Activated CD4-positive, alpha-beta memory T cell treated with anti-CD3 and anti-CD28 coated beads, Interleukin-2, amount 10 ng/mL, durations not matched to agents 7 days and 5 days (primary cell): ENCODE measurements around the gene PRAME. TPM values are rescaled to one million over a fixed set of nuclear protein-coding genes. Genes with fewer than 3 reads are reported as not detected.

Experiments used
- CTCF ChIA-PET: fragments of 350-600 bp; sonication (Branson Sonifier 250); formaldehyde crosslinking; loops from one replicate; lab custom pipeline; 2021; ENCODE audit warnings: antibody characterized with exemption, inconsistent platforms; lab: Charles Lee
- POLR2A ChIA-PET: fragments of 350-600 bp; sonication (Branson Sonifier 250); formaldehyde crosslinking; loops from one replicate; lab custom pipeline; 2021; ENCODE audit warnings: antibody characterized with exemption; lab: Charles Lee
- DNase-seq: peaks from one replicate; pipeline ENCODE4 v3.0.0-alpha.2; 2020
- H3K27ac Mint-ChIP-seq: one replicate; pipeline ENCODE4 v1.8.0; 2021; ENCODE audit warnings: mild to moderate bottlenecking, mixed read lengths
- H3K27me3 Mint-ChIP-seq: one replicate; pipeline ENCODE4 v1.8.0; 2021; ENCODE audit warnings: mixed read lengths
- H3K36me3 Mint-ChIP-seq: one replicate; pipeline ENCODE4 v1.8.0; 2021; ENCODE audit warnings: low read depth, mixed read lengths
- H3K4me1 Mint-ChIP-seq: one replicate; pipeline ENCODE4 v1.8.0; 2021; ENCODE audit warnings: mixed read lengths
- H3K4me3 Mint-ChIP-seq: one replicate; pipeline ENCODE4 v1.8.0; 2021; ENCODE audit warnings: mild to moderate bottlenecking, mixed read lengths
- H3K9me3 Mint-ChIP-seq: one replicate; pipeline ENCODE4 v1.8.0; 2021; ENCODE audit warnings: mixed read lengths
- total RNA-seq, 2 experiments: library from RNA; stranded (reverse); gene quantifications; one replicate each; pipeline ENCODE4 v1.2.3, GENCODE V29; 2021

PRAME gene
- total RNA-seq, 2 experiments from 2014 or later, result not detected

- ChIA-PET POLR2A (no interaction called here), CTCF (interaction anchor here (0.7 kb wide), 1 partner anchor 10 kb away, joined by 3 read pairs; no protein-coding TSS in a partner anchor)
- H3K4me1 Mint-ChIP-seq, result peaks cover 4% of the 10 kb centered on the region
- H3K27me3 Mint-ChIP-seq, result peaks cover 2% of the 10 kb centered on the region
- H3K9me3 Mint-ChIP-seq, result no peaks in the 10 kb centered on the region
- no peak overlapping the region for H3K4me3 Mint-ChIP-seq
- DNase-seq, result no peak
- no peaks in the 10 kb centered on the region for H3K36me3 Mint-ChIP-seq
- no peak overlapping the region for H3K27ac Mint-ChIP-seq
These were observed 4.3 kb downstream of the PRAME start for GRCh38 chr22:22554587-22555284.

GRCh38 chr22:22553735-22554586 is 5.1 kb downstream of the PRAME start:
- ChIA-PET POLR2A (no interaction called here), CTCF (interaction anchor here (0.7 kb wide), 1 partner anchor 9 kb away, joined by 3 read pairs; no protein-coding TSS in a partner anchor)
- Mint-ChIP-seq H3K27ac (no peak overlapping the region), H3K9me3 (no peaks in the 10 kb centered on the region), H3K36me3 (no peaks in the 10 kb centered on the region), H3K4me3 (no peak overlapping the region), H3K4me1 (peaks cover under 1% of the 10 kb centered on the region), H3K27me3 (peaks cover 3% of the 10 kb centered on the region)
- DNase-seq, result no peak

GRCh38 chr22:22553141-22553540 is 5.9 kb downstream of the PRAME start:
- Mint-ChIP-seq H3K27me3 (peaks cover 3% of the 10 kb centered on the region), H3K9me3 (no peaks in the 10 kb centered on the region), H3K4me1 (no peaks in the 10 kb centered on the region), H3K4me3 (no peak overlapping the region), H3K27ac (no peak overlapping the region), H3K36me3 (no peaks in the 10 kb centered on the region)
- no peak for DNase-seq
- ChIA-PET POLR2A (no interaction called here), CTCF (no interaction called here)

GRCh38 chr22:22552630-22553029 is 6.4 kb downstream of the PRAME start:
- no peak for DNase-seq
- ChIA-PET POLR2A (no interaction called here), CTCF (no interaction called here)
- Mint-ChIP-seq H3K27ac (no peak overlapping the region), H3K36me3 (no peaks in the 10 kb centered on the region), H3K9me3 (no peaks in the 10 kb centered on the region), H3K4me3 (no peak overlapping the region), H3K4me1 (no peaks in the 10 kb centered on the region), H3K27me3 (peaks cover 3% of the 10 kb centered on the region)

- CTCF ChIA-PET, result interaction anchor here (1.5 kb wide), 1 partner anchor 36 kb away, joined by 4 read pairs; no protein-coding TSS in a partner anchor
- H3K27ac Mint-ChIP-seq, result no peak overlapping the region
These were observed 8.2 kb downstream of the PRAME start for GRCh38 chr22:22550789-22551434.

GRCh38 chr22:22548910-22549309 is 10.2 kb downstream of the PRAME start:
- Mint-ChIP-seq H3K9me3 (no peaks in the 10 kb centered on the region), H3K4me1 (no peaks in the 10 kb centered on the region), H3K36me3 (no peaks in the 10 kb centered on the region), H3K27me3 (peaks cover 3% of the 10 kb centered on the region), H3K4me3 (no peak overlapping the region), H3K27ac (no peak overlapping the region)
- ChIA-PET CTCF (no interaction called here), POLR2A (no interaction called here)
- DNase-seq, result no peak

More at GRCh38 chr22:22550789-22551434, 8.2 kb downstream of the PRAME start:
- POLR2A ChIA-PET, result no interaction called here
- Mint-ChIP-seq H3K36me3 (no peaks in the 10 kb centered on the region), H3K4me1 (no peaks in the 10 kb centered on the region), H3K4me3 (no peak overlapping the region), H3K9me3 (no peaks in the 10 kb centered on the region), H3K27me3 (peaks cover 3% of the 10 kb centered on the region)
- no peak for DNase-seq

GRCh38 chr22:22548317-22548716 is 10.7 kb downstream of the PRAME start:
- DNase-seq, result no peak
- no peak overlapping the region for H3K27ac Mint-ChIP-seq
- H3K27me3 Mint-ChIP-seq, result peaks cover 3% of the 10 kb centered on the region
- H3K4me1 Mint-ChIP-seq, result no peaks in the 10 kb centered on the region
- POLR2A ChIA-PET, result no interaction called here
- H3K4me3 Mint-ChIP-seq, result no peak overlapping the region
- H3K9me3 Mint-ChIP-seq, result no peaks in the 10 kb centered on the region
- CTCF ChIA-PET, result no interaction called here
- H3K36me3 Mint-ChIP-seq, result no peaks in the 10 kb centered on the region

GRCh38 chr22:22547692-22548300 is 11.3 kb downstream of the PRAME start:
- Mint-ChIP-seq H3K4me1 (no peaks in the 10 kb centered on the region), H3K27me3 (peaks cover 3% of the 10 kb centered on the region), H3K36me3 (no peaks in the 10 kb centered on the region), H3K9me3 (no peaks in the 10 kb centered on the region), H3K27ac (no peak overlapping the region), H3K4me3 (no peak overlapping the region)
- CTCF ChIA-PET, result no interaction called here
- POLR2A ChIA-PET, result no interaction called here
- DNase-seq, result no peak

GRCh38 chr22:22547226-22547625 is 11.8 kb downstream of the PRAME start:
- Mint-ChIP-seq H3K27ac (no peak overlapping the region), H3K4me3 (no peak overlapping the region), H3K9me3 (no peaks in the 10 kb centered on the region), H3K27me3 (peaks cover 6% of the 10 kb centered on the region), H3K36me3 (no peaks in the 10 kb centered on the region), H3K4me1 (no peaks in the 10 kb centered on the region)
- CTCF ChIA-PET, result no interaction called here
- POLR2A ChIA-PET, result no interaction called here
- DNase-seq, result no peak

- H3K27ac Mint-ChIP-seq, result no peak overlapping the region
- ChIA-PET POLR2A (no interaction called here), CTCF (no interaction called here)
- no peaks in the 10 kb centered on the region for H3K9me3 Mint-ChIP-seq
- peaks cover 9% of the 10 kb centered on the region for H3K27me3 Mint-ChIP-seq
- H3K36me3 Mint-ChIP-seq, result no peaks in the 10 kb centered on the region
- H3K4me3 Mint-ChIP-seq, result no peak overlapping the region
- no peak for DNase-seq
- H3K4me1 Mint-ChIP-seq, result no peaks in the 10 kb centered on the region
These were observed 12.6 kb downstream of the PRAME start for GRCh38 chr22:22546490-22546889.

GRCh38 chr22:22545084-22545483 is 14.0 kb downstream of the PRAME start:
- ChIA-PET CTCF (interaction anchor here (0.7 to 1.3 kb wide), 4 partner anchors 9 to 201 kb away, joined by 3 to 4 read pairs (median 3); partner anchors contain the start of genes PRAME and ZNF280B), POLR2A (no interaction called here)
- no peak overlapping the region for H3K27ac Mint-ChIP-seq
- H3K27me3 Mint-ChIP-seq, result peaks cover 9% of the 10 kb centered on the region
- no peaks in the 10 kb centered on the region for H3K9me3 Mint-ChIP-seq
- DNase-seq, result no peak
- H3K4me3 Mint-ChIP-seq, result no peak overlapping the region
- H3K36me3 Mint-ChIP-seq, result no peaks in the 10 kb centered on the region
- H3K4me1 Mint-ChIP-seq, result no peaks in the 10 kb centered on the region

- Mint-ChIP-seq H3K36me3 (no peaks in the 10 kb centered on the region), H3K4me3 (no peak overlapping the region), H3K27ac (no peak overlapping the region), H3K9me3 (no peaks in the 10 kb centered on the region), H3K4me1 (no peaks in the 10 kb centered on the region), H3K27me3 (peaks cover 11% of the 10 kb centered on the region)
- ChIA-PET CTCF (interaction anchor here (1.0 kb wide), 1 partner anchor 76 kb away, joined by 4 read pairs; no protein-coding TSS in a partner anchor), POLR2A (no interaction called here)
- DNase-seq, result no peak
These were observed 20.7 kb downstream of the PRAME start for GRCh38 chr22:22538226-22538989.
